ENCODE data around the gene DISP3.

Gene DISP3

DNA sequence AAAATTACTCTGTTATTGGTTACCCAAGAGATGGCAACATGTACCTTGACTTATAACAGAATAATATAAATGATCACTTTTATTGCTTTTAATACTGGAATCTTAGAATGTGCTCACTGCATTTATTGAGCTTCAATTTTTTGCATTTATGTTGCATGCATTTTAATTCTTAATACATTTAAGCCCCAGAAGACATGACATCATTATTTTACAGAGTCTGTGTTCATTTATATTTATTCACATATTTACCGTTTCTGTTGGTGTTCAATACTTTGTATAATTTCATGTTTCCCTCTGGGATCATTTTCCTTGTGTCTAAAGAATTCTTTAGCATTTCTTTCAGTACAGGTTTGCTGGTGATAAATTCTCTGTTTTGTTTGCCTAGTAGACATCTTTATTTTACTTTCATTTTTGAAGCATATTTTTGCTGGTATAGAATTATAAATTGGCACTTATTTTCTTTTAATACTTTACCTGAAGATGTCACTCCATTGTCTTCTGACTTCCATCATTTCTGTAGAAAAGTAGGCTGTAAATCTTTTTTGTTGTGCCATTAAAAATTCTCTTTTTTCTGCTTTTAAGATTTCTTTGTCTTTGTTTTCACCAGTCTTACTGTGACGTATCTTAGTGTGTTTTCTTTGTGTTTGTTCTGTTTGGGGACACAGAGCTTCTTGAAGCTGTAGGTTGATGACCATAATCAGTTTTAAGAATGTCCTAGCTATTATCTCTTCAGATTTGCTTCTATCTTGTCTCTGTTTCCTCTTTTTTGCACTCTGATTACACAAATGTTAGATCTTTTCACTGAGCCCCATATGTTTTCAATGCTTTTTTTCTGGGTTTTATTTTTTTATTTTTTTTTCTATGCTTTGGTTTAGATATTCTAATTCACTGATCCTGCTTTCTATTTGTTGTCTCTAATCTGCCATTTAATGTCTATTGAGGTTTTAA is 26.9 kb downstream of the DISP3 start:
- no peak overlapping the region for H2AFZ ChIP-seq (ENCODE audit: low read length)
- no peak overlapping the region for H2BK12ac ChIP-seq (ENCODE audit: low read length)
- no peak overlapping the region for H3K4ac ChIP-seq (ENCODE audit: low read length)
- H3K18ac ChIP-seq (ENCODE audit: low read length) = no peak overlapping the region
- H3K9me3 ChIP-seq (replicated peaks in 1 of 2; ENCODE audit: control insufficient read depth in 2 of 2, insufficient read depth in 1 of 2, low read depth in 1 of 2, low read length in 2 of 2) = peaks cover 21 to 37% of the 10 kb centered on the region in 2 donors
- H4K91ac ChIP-seq (ENCODE audit: low read depth, low read length, poor library complexity) = no peak overlapping the region
- H3K27ac ChIP-seq (replicated peaks; ENCODE audit: low read length) = no peak overlapping the region
- H3K4me3 ChIP-seq (ENCODE audit: low read length in 2 of 2) = no peak overlapping the region
- no peak overlapping the region for H3K14ac ChIP-seq (ENCODE audit: low read length)
- no peak overlapping the region for H3K4me2 ChIP-seq (ENCODE audit: insufficient read depth, low read length, poor library complexity, severe bottlenecking)
- peaks cover 0 to 2% of the 10 kb centered on the region in 2 donors for H3K4me1 ChIP-seq (ENCODE audit: control insufficient read depth in 2 of 2, insufficient read depth in 1 of 2, low read depth in 1 of 2, low read length in 2 of 2)
- H3K9ac ChIP-seq (ENCODE audit: low read depth, low read length, poor library complexity) = no peak overlapping the region
- H2AK5ac ChIP-seq (ENCODE audit: low read depth, low read length) = no peak overlapping the region
- no peak for DNase-seq (ENCODE audit: low spot score)
- WGBS, 2 donors (ENCODE audit: extremely low coverage in 2 of 2, insufficient read length in 2 of 2, insufficient replicate concordance in 1 of 2) = no CpG with 5 or more reads among the region's 2 CpGs
- no peak overlapping the region for H3K23ac ChIP-seq (ENCODE audit: low read depth, low read length, poor library complexity)
- no peaks in the 10 kb centered on the region for H3K27me3 ChIP-seq (ENCODE audit: control insufficient read depth in 3 of 3, insufficient read depth in 3 of 3, low read depth in 1 of 3, low read length in 3 of 3)
- H4K8ac ChIP-seq (ENCODE audit: low read depth, low read length) = no peak overlapping the region
- no peak overlapping the region for H2BK15ac ChIP-seq (ENCODE audit: low read length)
- no peak overlapping the region for H2BK5ac ChIP-seq (ENCODE audit: low read length)
- no peaks in the 10 kb centered on the region for H3K79me1 ChIP-seq (ENCODE audit: low read depth, low read length)
- H2BK120ac ChIP-seq (ENCODE audit: low read depth, low read length) = no peak overlapping the region
- peaks cover 0 to 12% of the 10 kb centered on the region in 2 donors for H3K36me3 ChIP-seq (replicated peaks in 1 of 2; ENCODE audit: control insufficient read depth in 2 of 2, insufficient read depth in 2 of 2, low read length in 2 of 2)

DNA sequence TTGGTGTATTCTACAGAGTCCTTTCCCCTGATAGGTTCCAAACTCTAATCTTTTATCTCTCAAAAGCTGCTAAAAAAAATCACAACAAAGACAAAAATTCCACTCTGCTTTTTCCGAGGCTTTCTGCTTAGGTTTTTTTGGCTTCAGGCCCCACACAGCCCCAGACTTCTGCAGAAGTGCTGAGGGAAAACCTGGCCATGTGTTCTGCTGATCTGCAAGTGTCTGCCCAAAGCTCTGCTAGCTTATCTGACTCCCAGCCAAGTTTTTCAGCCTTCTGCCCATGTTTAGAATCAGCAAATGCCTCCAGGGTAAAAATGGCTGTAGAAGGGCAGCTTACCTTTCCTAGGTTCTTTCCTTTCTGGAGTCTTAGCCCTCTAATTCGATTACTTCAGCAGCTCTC is 28.4 kb downstream of the DISP3 start:
- Histone ChIP-seq H3K14ac (ENCODE audit: low read length) (no peak overlapping the region), H3K27ac (replicated peaks; ENCODE audit: low read length) (no peak overlapping the region), H3K27me3 (ENCODE audit: control insufficient read depth in 3 of 3, insufficient read depth in 3 of 3, low read depth in 1 of 3, low read length in 3 of 3) (no peaks in the 10 kb centered on the region), H4K8ac (ENCODE audit: low read depth, low read length) (no peak overlapping the region), H3K23ac (ENCODE audit: low read depth, low read length, poor library complexity) (no peak overlapping the region), H3K18ac (ENCODE audit: low read length) (no peak overlapping the region), H3K9ac (ENCODE audit: low read depth, low read length, poor library complexity) (no peak overlapping the region), H2BK15ac (ENCODE audit: low read length) (no peak overlapping the region), H3K4me1 (ENCODE audit: control insufficient read depth in 2 of 2, insufficient read depth in 1 of 2, low read depth in 1 of 2, low read length in 2 of 2) (no peaks in the 10 kb centered on the region), H3K36me3 (replicated peaks in 1 of 2; ENCODE audit: control insufficient read depth in 2 of 2, insufficient read depth in 2 of 2, low read length in 2 of 2) (peaks cover 0 to 12% of the 10 kb centered on the region in 2 donors), H2BK5ac (ENCODE audit: low read length) (no peak overlapping the region), H3K4ac (ENCODE audit: low read length) (no peak overlapping the region), H3K79me1 (ENCODE audit: low read depth, low read length) (no peaks in the 10 kb centered on the region), H4K91ac (ENCODE audit: low read depth, low read length, poor library complexity) (no peak overlapping the region), H2BK12ac (ENCODE audit: low read length) (no peak overlapping the region), H3K9me3 (replicated peaks in 1 of 2; ENCODE audit: control insufficient read depth in 2 of 2, insufficient read depth in 1 of 2, low read depth in 1 of 2, low read length in 2 of 2) (peaks cover 18 to 37% of the 10 kb centered on the region in 2 donors), H2AK5ac (ENCODE audit: low read depth, low read length) (no peak overlapping the region), H2BK120ac (ENCODE audit: low read depth, low read length) (no peak overlapping the region), H2AFZ (ENCODE audit: low read length) (no peak overlapping the region), H3K4me3 (ENCODE audit: low read length in 2 of 2) (no peak overlapping the region), H3K4me2 (ENCODE audit: insufficient read depth, low read length, poor library complexity, severe bottlenecking) (no peak overlapping the region)
- DNase-seq (ENCODE audit: low spot score) = no peak
- no CpG with 5 or more reads among the region's 2 CpGs for WGBS, 2 donors (ENCODE audit: extremely low coverage in 2 of 2, insufficient read length in 2 of 2, insufficient replicate concordance in 1 of 2)

- Histone ChIP-seq H3K79me1 (ENCODE audit: low read depth, low read length) (no peaks in the 10 kb centered on the region), H3K9me3 (replicated peaks in 1 of 2; ENCODE audit: control insufficient read depth in 2 of 2, insufficient read depth in 1 of 2, low read depth in 1 of 2, low read length in 2 of 2) (no peaks in the 10 kb centered on the region), H3K27ac (replicated peaks; ENCODE audit: low read length) (no peak overlapping the region), H3K4ac (ENCODE audit: low read length) (no peak overlapping the region), H3K36me3 (replicated peaks in 1 of 2; ENCODE audit: control insufficient read depth in 2 of 2, insufficient read depth in 2 of 2, low read length in 2 of 2) (no peaks in the 10 kb centered on the region), H2AFZ (ENCODE audit: low read length) (no peak overlapping the region), H2BK120ac (ENCODE audit: low read depth, low read length) (no peak overlapping the region), H3K4me2 (ENCODE audit: insufficient read depth, low read length, poor library complexity, severe bottlenecking) (no peak overlapping the region), H4K91ac (ENCODE audit: low read depth, low read length, poor library complexity) (no peak overlapping the region), H2BK12ac (ENCODE audit: low read length) (no peak overlapping the region), H3K27me3 (ENCODE audit: control insufficient read depth in 3 of 3, insufficient read depth in 3 of 3, low read depth in 1 of 3, low read length in 3 of 3) (no peaks in the 10 kb centered on the region), H3K4me3 (ENCODE audit: low read length in 2 of 2) (no peak overlapping the region), H3K14ac (ENCODE audit: low read length) (no peak overlapping the region), H3K4me1 (ENCODE audit: control insufficient read depth in 2 of 2, insufficient read depth in 1 of 2, low read depth in 1 of 2, low read length in 2 of 2) (no peaks in the 10 kb centered on the region), H3K18ac (ENCODE audit: low read length) (no peak overlapping the region), H3K23ac (ENCODE audit: low read depth, low read length, poor library complexity) (no peak overlapping the region), H2BK5ac (ENCODE audit: low read length) (no peak overlapping the region), H3K9ac (ENCODE audit: low read depth, low read length, poor library complexity) (no peak overlapping the region), H2BK15ac (ENCODE audit: low read length) (no peak overlapping the region), H2AK5ac (ENCODE audit: low read depth, low read length) (no peak overlapping the region), H4K8ac (ENCODE audit: low read depth, low read length) (no peak overlapping the region)
- WGBS, 2 donors (ENCODE audit: extremely low coverage in 2 of 2, insufficient read length in 2 of 2, insufficient replicate concordance in 1 of 2) = no CpG with 5 or more reads among the region's 1 CpG
- DNase-seq (ENCODE audit: low spot score) = no peak
Measured at GRCh38 chr1:11513681-11514080, 34.7 kb downstream of the DISP3 start.

GRCh38 chr1:11514366-11514765 is 35.4 kb downstream of the DISP3 start:
- Histone ChIP-seq H4K8ac (ENCODE audit: low read depth, low read length) (no peak overlapping the region), H2BK12ac (ENCODE audit: low read length) (no peak overlapping the region), H3K36me3 (replicated peaks in 1 of 2; ENCODE audit: control insufficient read depth in 2 of 2, insufficient read depth in 2 of 2, low read length in 2 of 2) (no peaks in the 10 kb centered on the region), H3K23ac (ENCODE audit: low read depth, low read length, poor library complexity) (no peak overlapping the region), H3K27me3 (ENCODE audit: control insufficient read depth in 3 of 3, insufficient read depth in 3 of 3, low read depth in 1 of 3, low read length in 3 of 3) (no peaks in the 10 kb centered on the region), H3K9ac (ENCODE audit: low read depth, low read length, poor library complexity) (no peak overlapping the region), H3K4ac (ENCODE audit: low read length) (no peak overlapping the region), H3K4me3 (ENCODE audit: low read length in 2 of 2) (no peak overlapping the region), H2BK120ac (ENCODE audit: low read depth, low read length) (no peak overlapping the region), H3K18ac (ENCODE audit: low read length) (no peak overlapping the region), H3K27ac (replicated peaks; ENCODE audit: low read length) (no peak overlapping the region), H3K14ac (ENCODE audit: low read length) (no peak overlapping the region), H2AK5ac (ENCODE audit: low read depth, low read length) (no peak overlapping the region), H3K4me2 (ENCODE audit: insufficient read depth, low read length, poor library complexity, severe bottlenecking) (no peak overlapping the region), H2AFZ (ENCODE audit: low read length) (no peak overlapping the region), H2BK15ac (ENCODE audit: low read length) (no peak overlapping the region), H3K9me3 (replicated peaks in 1 of 2; ENCODE audit: control insufficient read depth in 2 of 2, insufficient read depth in 1 of 2, low read depth in 1 of 2, low read length in 2 of 2) (no peaks in the 10 kb centered on the region), H2BK5ac (ENCODE audit: low read length) (no peak overlapping the region), H3K4me1 (ENCODE audit: control insufficient read depth in 2 of 2, insufficient read depth in 1 of 2, low read depth in 1 of 2, low read length in 2 of 2) (no peaks in the 10 kb centered on the region), H4K91ac (ENCODE audit: low read depth, low read length, poor library complexity) (no peak overlapping the region), H3K79me1 (ENCODE audit: low read depth, low read length) (no peaks in the 10 kb centered on the region)
- no peak for DNase-seq (ENCODE audit: low spot score)
- WGBS, 2 donors (ENCODE audit: extremely low coverage in 2 of 2, insufficient read length in 2 of 2, insufficient replicate concordance in 1 of 2) = no CpG with 5 or more reads among the region's 4 CpGs
